ENCODE data around the gene CRADD. TPM values are rescaled to one million over a fixed set of nuclear protein-coding genes. Genes with fewer than 3 reads are reported as not detected.

CRADD gene
- total RNA-seq, 1 experiment from 2014 or later = 7.6 TPM

DNA sequence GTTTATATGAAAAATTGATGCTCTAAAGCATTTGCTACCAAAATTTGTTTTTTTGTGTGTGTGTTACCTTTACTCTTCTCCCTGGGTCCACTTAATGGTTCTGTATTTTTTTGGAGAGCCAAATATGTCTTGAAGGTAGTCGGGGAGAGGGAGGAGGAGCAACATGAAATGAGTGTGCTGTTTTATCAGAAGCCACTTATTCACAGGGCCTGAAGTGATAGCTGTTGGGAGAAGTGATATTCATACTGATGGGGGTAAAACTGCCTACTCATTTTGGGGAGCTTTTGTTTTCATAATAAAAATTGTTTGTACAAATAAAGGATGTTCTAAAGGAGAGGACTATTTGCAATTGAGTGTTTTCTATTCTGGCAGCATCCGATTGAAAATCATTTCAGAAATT lies 29.2 kb downstream of the CRADD start:
- Histone ChIP-seq H3K9ac (ENCODE audit: extremely low read depth, insufficient read length, low read length) (no peak overlapping the region), H2AK5ac (ENCODE audit: insufficient read length, low read length) (no peak overlapping the region), H2BK20ac (ENCODE audit: low read depth, low read length, poor library complexity, severe bottlenecking) (no peak overlapping the region), H3K4me2 (ENCODE audit: insufficient read depth, insufficient read length, low read length) (no peak overlapping the region), H3K4ac (ENCODE audit: low read depth, low read length) (no peak overlapping the region), H3T11ph (ENCODE audit: low read length) (no peak overlapping the region), H2BK5ac (ENCODE audit: insufficient read length, low read length) (no peak overlapping the region), H4K8ac (replicated peaks; ENCODE audit: insufficient read length, low read depth, low read length) (no peak overlapping the region), H3K14ac (ENCODE audit: insufficient read depth, low read length) (no peak overlapping the region), H4K91ac (ENCODE audit: insufficient read length, low read depth, low read length) (no peak overlapping the region), H4K20me1 (ENCODE audit: control insufficient read depth, insufficient read depth, insufficient read length) (no peaks in the 10 kb centered on the region), H3K79me1 (ENCODE audit: insufficient read depth, low read depth, low read length, poor library complexity, severe bottlenecking) (no peaks in the 10 kb centered on the region), H4K5ac (ENCODE audit: insufficient read length, low read depth, low read length) (no peak overlapping the region), H3K4me1 (ENCODE audit: insufficient read depth, low read length) (no peaks in the 10 kb centered on the region; the same call in 1 of the 2 replicates), H3K27ac (ENCODE audit: insufficient read length, low read depth, low read length) (no peak overlapping the region), H2BK15ac (ENCODE audit: low read depth, low read length) (no peak overlapping the region), H3K56ac (ENCODE audit: insufficient read length, low read depth, low read length) (no peak overlapping the region), H3K79me2 (ENCODE audit: insufficient read depth, low read length) (no peaks in the 10 kb centered on the region), H2BK12ac (ENCODE audit: insufficient read length, low read depth, low read length) (no peak overlapping the region), H3K23ac (ENCODE audit: insufficient read length, low read depth, low read length) (no peak overlapping the region), H3K23me2 (ENCODE audit: insufficient read length, low read depth, low read length, poor library complexity, severe bottlenecking) (no peaks in the 10 kb centered on the region), H3K9me3 (ENCODE audit: control insufficient read depth, low read depth, low read length) (no peaks in the 10 kb centered on the region), H3K27me3 (ENCODE audit: insufficient read depth, low read length) (no peaks in the 10 kb centered on the region), H3K18ac (ENCODE audit: insufficient read length, low read depth, low read length) (no peak overlapping the region), H2BK120ac (ENCODE audit: low read depth, low read length, poor library complexity, severe bottlenecking) (no peak overlapping the region), H2AFZ (ENCODE audit: low read length) (no peak overlapping the region)
- Mint-ChIP-seq H3K27ac (no peak overlapping the region), H3K9me3 (peaks cover 13 to 17% of the 10 kb centered on the region in 2 experiments), H3K4me3 (no peak overlapping the region), H3K4me1 (peaks cover 25 to 32% of the 10 kb centered on the region in 2 experiments), H3K27me3 (ENCODE audit: low read depth) (no peaks in the 10 kb centered on the region), H3K36me3 (ENCODE audit: insufficient read depth in 1 of 3, low read depth in 3 of 3) (peaks cover 9 to 19% (median 15%) of the 10 kb centered on the region in 3 experiments)
- DNase-seq = no peak
- TF ChIP-seq, protein P1, sequence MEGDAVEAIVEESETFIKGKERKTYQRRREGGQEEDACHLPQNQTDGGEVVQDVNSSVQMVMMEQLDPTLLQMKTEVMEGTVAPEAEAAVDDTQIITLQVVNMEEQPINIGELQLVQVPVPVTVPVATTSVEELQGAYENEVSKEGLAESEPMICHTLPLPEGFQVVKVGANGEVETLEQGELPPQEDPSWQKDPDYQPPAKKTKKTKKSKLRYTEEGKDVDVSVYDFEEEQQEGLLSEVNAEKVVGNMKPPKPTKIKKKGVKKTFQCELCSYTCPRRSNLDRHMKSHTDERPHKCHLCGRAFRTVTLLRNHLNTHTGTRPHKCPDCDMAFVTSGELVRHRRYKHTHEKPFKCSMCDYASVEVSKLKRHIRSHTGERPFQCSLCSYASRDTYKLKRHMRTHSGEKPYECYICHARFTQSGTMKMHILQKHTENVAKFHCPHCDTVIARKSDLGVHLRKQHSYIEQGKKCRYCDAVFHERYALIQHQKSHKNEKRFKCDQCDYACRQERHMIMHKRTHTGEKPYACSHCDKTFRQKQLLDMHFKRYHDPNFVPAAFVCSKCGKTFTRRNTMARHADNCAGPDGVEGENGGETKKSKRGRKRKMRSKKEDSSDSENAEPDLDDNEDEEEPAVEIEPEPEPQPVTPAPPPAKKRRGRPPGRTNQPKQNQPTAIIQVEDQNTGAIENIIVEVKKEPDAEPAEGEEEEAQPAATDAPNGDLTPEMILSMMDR (conservative IDR thresholded peaks at IDR 0.05) = no peak
- WGBS (ENCODE audit: extremely low coverage, insufficient read length, low lambda C conversion rate) = no CpG with 5 or more reads among the region's 2 CpGs

All from H9 (cell line).